Panc1 (cell line): ENCODE results near the gene DNAJA4. TPM values are rescaled to one million over a fixed set of nuclear protein-coding genes. Genes with fewer than 3 reads are reported as not detected.

Experiments
- ATAC-seq: fragments of 200-7000 bp; cut with Tn5 transposase; 2 replicates; pipeline ENCODE4 v1.9.1; 2020; ENCODE audit warnings: mild to moderate bottlenecking, moderate library complexity
- BruUV-seq: library from RNA; stranded (reverse); fragments of 400-500 nt; replicated peaks from 2 replicates; lab custom pipeline; 2021; lab: Mats Ljungman, UMichigan
- CTCF ChIA-PET: fragments of 300-600 bp; sonication (Branson Sonifier 250); formaldehyde crosslinking; loops from one replicate; lab custom pipeline; 2022; ENCODE audit warnings: antibody characterized with exemption; lab: Charles Lee
- POLR2A ChIA-PET: fragments of 300-600 bp; sonication (Branson Sonifier 250); formaldehyde crosslinking; loops from one replicate; lab custom pipeline; 2022; ENCODE audit warnings: antibody characterized with exemption; lab: Charles Lee
- DNase-seq: peaks from one replicate; pipeline ENCODE4 v3.0.0-alpha.2; 2010; ENCODE audit warnings: low read depth, low spot score
- H3K27ac ChIP-seq: 2 replicates; pipeline ENCODE4 v1.5.1; 2011; ENCODE audit warnings: mild to moderate bottlenecking, low read length, inconsistent platforms
- H3K27me3 ChIP-seq: fragments of 200-500 bp; sonication (Bioruptor generic); 2 replicates; pipeline ENCODE4 v1.6.0; 2014; ENCODE audit warnings: low read length, inconsistent platforms; ENCODE audit not compliant: control insufficient read depth, insufficient read depth
- H3K36me3 ChIP-seq: fragments of 200-500 bp; sonication (Bioruptor generic); 2 replicates; pipeline ENCODE4 v1.5.1; 2014; ENCODE audit warnings: inconsistent platforms, mild to moderate bottlenecking, low read length, moderate library complexity; ENCODE audit not compliant: control insufficient read depth, insufficient read depth
- H3K4me1 ChIP-seq: 2 replicates; pipeline ENCODE4 v1.5.1; 2011; ENCODE audit warnings: inconsistent platforms, mild to moderate bottlenecking, low read length, moderate library complexity; ENCODE audit not compliant: control insufficient read depth, insufficient read depth
- H3K4me3 ChIP-seq, 2 experiments: 2 replicates each; pipeline ENCODE4 v1.5.1; 2011 to 2012; ENCODE audit warnings: low read depth in 2 of 2, low read length in 2 of 2, mild to moderate bottlenecking in 2 of 2, inconsistent platforms in 1 of 2, moderate library complexity in 1 of 2
- H3K9me3 ChIP-seq: fragments of 200-500 bp; sonication (Bioruptor generic); 2 replicates; pipeline ENCODE4 v1.5.1; 2014; ENCODE audit warnings: low read depth, mild to moderate bottlenecking, inconsistent platforms, low read length, moderate library complexity; ENCODE audit not compliant: control insufficient read depth, insufficient read depth
- CTCF ChIP-seq: fragments of 450-650 bp; IDR thresholded peaks from 2 replicates; pipeline ENCODE4 v1.5.1; 2017; ENCODE audit warnings: mild to moderate bottlenecking
- POLR2AphosphoS5 ChIP-seq: IDR thresholded peaks from 2 replicates; pipeline ENCODE4 v1.6.1; 2012; ENCODE audit warnings: mild to moderate bottlenecking, low read depth, low read length, moderate library complexity
- SIN3A ChIP-seq: IDR thresholded peaks from 2 replicates; pipeline ENCODE4 v1.6.1; 2012; ENCODE audit warnings: low read depth, mild to moderate bottlenecking, low read length, moderate library complexity, borderline replicate concordance; ENCODE audit not compliant: insufficient read depth
- TCF7L2 ChIP-seq: IDR thresholded peaks from 2 replicates; pipeline ENCODE4 v1.6.1; 2011; ENCODE audit warnings: mild to moderate bottlenecking, low read depth, low read length, inconsistent platforms
- in situ Hi-C: cut with HindIII; loops from 2 replicates; pipeline ENCODE4 v1.10.0; 2016; ENCODE audit warnings: low sequenced_read_pairs, low pct_unique_long_range_greater_than_20kb
- intact Hi-C: fragments of 100-400 bp; cut with micrococcal nuclease; formaldehyde crosslinking; loops from one replicate; pipeline ENCODE4 v1.10.0; 2022; ENCODE audit not compliant: unreplicated experiment
- total RNA-seq: library from RNA; stranded (reverse); gene quantifications from one replicate; pipeline ENCODE4 v1.2.1, GENCODE V29; 2021; ENCODE audit not compliant: unreplicated experiment
- TF ChIP-seq, protein P1 (sequence below), 2 experiments: IDR thresholded peaks; 2 replicates each; pipeline ENCODE4 v1.6.1; 2011 to 2012; ENCODE audit warnings: low read depth in 2 of 2, control low read depth in 1 of 2, low read length in 1 of 2, mild to moderate bottlenecking in 1 of 2, moderate library complexity in 1 of 2; ENCODE audit not compliant: insufficient read depth in 1 of 2

DNAJA4 gene
- total RNA-seq, 1 experiment from 2014 or later: 11.1 TPM

DNA sequence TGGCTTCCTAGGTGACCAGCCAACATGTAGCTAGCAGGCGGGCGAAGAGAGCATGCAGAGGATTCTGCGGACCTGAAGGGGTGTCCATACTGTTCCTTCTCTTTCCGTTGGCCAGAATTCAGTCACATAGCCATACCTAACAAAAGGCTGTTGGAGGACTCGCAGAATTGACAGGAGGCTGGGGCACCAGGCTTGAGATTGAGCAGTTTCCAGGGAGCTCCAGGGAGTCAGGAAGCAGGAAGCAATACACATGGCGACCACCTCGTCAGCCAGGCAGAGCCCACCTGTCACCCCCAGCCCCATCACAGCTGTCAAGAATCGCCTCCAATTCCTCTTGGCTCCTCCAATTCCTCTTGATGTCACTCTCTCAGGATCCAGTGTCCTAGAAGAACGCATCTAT, 13.2 kb upstream of the DNAJA4 start:
- Histone ChIP-seq H3K9me3 (no peaks in the 10 kb centered on the region), H3K4me3 (no peak overlapping the region), H3K27me3 (no peaks in the 10 kb centered on the region), H3K36me3 (no peaks in the 10 kb centered on the region), H3K4me1 (no peaks in the 10 kb centered on the region), H3K27ac (no peak overlapping the region)
- intact Hi-C loops: no loop called here
- no peak for ATAC-seq
- ChIA-PET POLR2A (no interaction called here), CTCF (interaction anchor here (1.1 kb wide), 1 partner anchor 138 kb away, joined by 3 read pairs; no protein-coding TSS in a partner anchor)
- no TSS peak for BruUV-seq
- no peak for DNase-seq
- TF ChIP-seq, protein P1, sequence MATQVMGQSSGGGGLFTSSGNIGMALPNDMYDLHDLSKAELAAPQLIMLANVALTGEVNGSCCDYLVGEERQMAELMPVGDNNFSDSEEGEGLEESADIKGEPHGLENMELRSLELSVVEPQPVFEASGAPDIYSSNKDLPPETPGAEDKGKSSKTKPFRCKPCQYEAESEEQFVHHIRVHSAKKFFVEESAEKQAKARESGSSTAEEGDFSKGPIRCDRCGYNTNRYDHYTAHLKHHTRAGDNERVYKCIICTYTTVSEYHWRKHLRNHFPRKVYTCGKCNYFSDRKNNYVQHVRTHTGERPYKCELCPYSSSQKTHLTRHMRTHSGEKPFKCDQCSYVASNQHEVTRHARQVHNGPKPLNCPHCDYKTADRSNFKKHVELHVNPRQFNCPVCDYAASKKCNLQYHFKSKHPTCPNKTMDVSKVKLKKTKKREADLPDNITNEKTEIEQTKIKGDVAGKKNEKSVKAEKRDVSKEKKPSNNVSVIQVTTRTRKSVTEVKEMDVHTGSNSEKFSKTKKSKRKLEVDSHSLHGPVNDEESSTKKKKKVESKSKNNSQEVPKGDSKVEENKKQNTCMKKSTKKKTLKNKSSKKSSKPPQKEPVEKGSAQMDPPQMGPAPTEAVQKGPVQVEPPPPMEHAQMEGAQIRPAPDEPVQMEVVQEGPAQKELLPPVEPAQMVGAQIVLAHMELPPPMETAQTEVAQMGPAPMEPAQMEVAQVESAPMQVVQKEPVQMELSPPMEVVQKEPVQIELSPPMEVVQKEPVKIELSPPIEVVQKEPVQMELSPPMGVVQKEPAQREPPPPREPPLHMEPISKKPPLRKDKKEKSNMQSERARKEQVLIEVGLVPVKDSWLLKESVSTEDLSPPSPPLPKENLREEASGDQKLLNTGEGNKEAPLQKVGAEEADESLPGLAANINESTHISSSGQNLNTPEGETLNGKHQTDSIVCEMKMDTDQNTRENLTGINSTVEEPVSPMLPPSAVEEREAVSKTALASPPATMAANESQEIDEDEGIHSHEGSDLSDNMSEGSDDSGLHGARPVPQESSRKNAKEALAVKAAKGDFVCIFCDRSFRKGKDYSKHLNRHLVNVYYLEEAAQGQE (IDR thresholded peaks at IDR 0.05; ENCODE audit: insufficient read depth in 1 of 2, low read depth in 2 of 2, low read length in 1 of 2): no peak
- no peak for TF ChIP-seq TCF7L2
- TF ChIP-seq POLR2AphosphoS5: no peak
- in situ Hi-C loops: loop anchor here (25.0 kb wide), 1 partner anchor 114 kb away; the partner anchor contains the start of genes CIB2 and IDH3A

GRCh38 chr15:78255421-78256043, 8.8 kb upstream of the DNAJA4 start:
- Histone ChIP-seq H3K36me3 (no peaks in the 10 kb centered on the region), H3K4me1 (no peaks in the 10 kb centered on the region), H3K27ac (no peak overlapping the region), H3K27me3 (no peaks in the 10 kb centered on the region), H3K9me3 (no peaks in the 10 kb centered on the region), H3K4me3 (no peak overlapping the region)
- in situ Hi-C loops: loop anchor here (25.0 kb wide), 1 partner anchor 118 kb away; the partner anchor contains the start of genes CIB2 and IDH3A
- no peak for DNase-seq
- ATAC-seq: no peak
- ChIA-PET POLR2A (interaction anchor here (0.6 kb wide), 1 partner anchor 10 kb away, joined by 3 read pairs; no protein-coding TSS in a partner anchor), CTCF (no interaction called here)
- BruUV-seq: no TSS peak
- TF ChIP-seq, protein P1 (IDR thresholded peaks at IDR 0.05; ENCODE audit: insufficient read depth in 1 of 2, low read depth in 2 of 2, low read length in 1 of 2): no peak
- TF ChIP-seq SIN3A: no peak
- TF ChIP-seq POLR2AphosphoS5: no peak
- TF ChIP-seq CTCF: no peak
- no peak for TF ChIP-seq TCF7L2
- intact Hi-C loops: no loop called here
